Caco-2 (cell line): ENCODE measurements around the gene DDX59. TPM values are rescaled to one million over a fixed set of nuclear protein-coding genes. Genes with fewer than 3 reads are reported as not detected.

Experiments used
- BruUV-seq: library from RNA; stranded (reverse); fragments of 400-500 nt; replicated peaks from 2 replicates; lab custom pipeline; 2021; lab: Mats Ljungman, UMichigan
- CTCF ChIA-PET: fragments of 300-600 bp; sonication (Branson Sonifier 250); formaldehyde crosslinking; loops from one replicate; lab custom pipeline; 2022; ENCODE audit warnings: antibody characterized with exemption; lab: Charles Lee
- POLR2A ChIA-PET: fragments of 300-600 bp; sonication (Branson Sonifier 250); formaldehyde crosslinking; loops from one replicate; lab custom pipeline; 2022; ENCODE audit warnings: antibody characterized with exemption; lab: Charles Lee
- DNase-seq, 2 experiments: peaks; one replicate each; pipeline versions ENCODE4 v3.0.0 to v3.0.0-alpha.2; 2020 to 2022
- H3K27me3 ChIP-seq: replicated peaks from 2 replicates; pipeline ENCODE4 v1.6.0; 2011; ENCODE audit warnings: low read length; ENCODE audit not compliant: control insufficient read depth, insufficient read depth
- H3K36me3 ChIP-seq: 2 replicates; pipeline ENCODE4 v1.5.1; 2011; ENCODE audit warnings: low read length; ENCODE audit not compliant: control insufficient read depth, insufficient read depth
- H3K4me1 ChIP-seq: fragments of 250-450 bp; sonication (Bioruptor Pico); 2 replicates; pipeline ENCODE4 v1.5.1; 2020; ENCODE audit warnings: mild to moderate bottlenecking
- H3K4me3 ChIP-seq: 2 replicates; pipeline ENCODE4 v1.5.1; 2011; ENCODE audit warnings: low read depth, mild to moderate bottlenecking, control low read depth, low read length
- H3K9me3 ChIP-seq: fragments of 250-450 bp; sonication (Bioruptor Pico); 2 replicates; pipeline ENCODE4 v1.5.1; 2020; ENCODE audit warnings: mild to moderate bottlenecking, moderate library complexity
- H3K27ac Mint-ChIP-seq: one replicate; pipeline ENCODE4 v1.8.0; 2022; ENCODE audit warnings: mixed read lengths; ENCODE audit not compliant: unreplicated experiment
- H3K27me3 Mint-ChIP-seq: one replicate; pipeline ENCODE4 v1.8.0; 2022; ENCODE audit warnings: mixed read lengths; ENCODE audit not compliant: insufficient read depth, unreplicated experiment
- H3K36me3 Mint-ChIP-seq: one replicate; pipeline ENCODE4 v1.8.0; 2022; ENCODE audit warnings: mild to moderate bottlenecking, mixed read lengths; ENCODE audit not compliant: insufficient read depth, unreplicated experiment
- H3K4me1 Mint-ChIP-seq: one replicate; pipeline ENCODE4 v1.8.0; 2022; ENCODE audit warnings: low read depth, mixed read lengths; ENCODE audit not compliant: unreplicated experiment
- H3K4me3 Mint-ChIP-seq: one replicate; pipeline ENCODE4 v1.8.0; 2022; ENCODE audit warnings: mild to moderate bottlenecking, moderate library complexity, mixed read lengths; ENCODE audit not compliant: unreplicated experiment
- H3K9me3 Mint-ChIP-seq: one replicate; pipeline ENCODE4 v1.8.0; 2022; ENCODE audit warnings: mixed read lengths; ENCODE audit not compliant: unreplicated experiment
- CTCF ChIP-seq, 2 experiments: fragments of 200-600 bp in 1 of 2; IDR thresholded peaks; 1 replicate in 1 of 2; 2 replicates in 1 of 2; pipeline versions ENCODE4 v1.5.1 to v1.8.0; 2011 to 2022; ENCODE audit warnings: antibody characterized with exemption in 1 of 2, control low read depth in 1 of 2, inconsistent platforms in 1 of 2, low read depth in 1 of 2, low read length in 1 of 2, mild to moderate bottlenecking in 1 of 2, moderate library complexity in 1 of 2; ENCODE audit not compliant: insufficient read depth in 1 of 2, severe bottlenecking in 1 of 2, unreplicated experiment in 1 of 2
- intact Hi-C: fragments of 100-400 bp; cut with micrococcal nuclease; formaldehyde crosslinking; loops from one replicate; pipeline ENCODE4 v1.10.0; 2022; ENCODE audit not compliant: unreplicated experiment
- total RNA-seq: library from RNA; stranded (reverse); gene quantifications from 2 replicates; pipeline ENCODE4 v1.2.3, GENCODE V29; 2022

The DDX59 gene
- total RNA-seq, 1 experiment from 2014 or later, result 13.5 TPM

GRCh38 chr1:200640963-200641401 is 28.7 kb downstream of the DDX59 start:
- POLR2A ChIA-PET, result interaction anchor here (0.6 kb wide), 1 partner anchor 29 kb away, joined by 3 read pairs; the partner anchor contains the start of gene DDX59

GRCh38 chr1:200640373-200640962 is 29.2 kb downstream of the DDX59 start:
- Histone ChIP-seq H3K27me3 (no peaks in the 10 kb centered on the region), H3K9me3 (no peaks in the 10 kb centered on the region), H3K4me3 (no peak overlapping the region), H3K4me1 (peaks cover 13% of the 10 kb centered on the region; the same call in 1 of the 2 replicates), H3K36me3 (no peaks in the 10 kb centered on the region)
- POLR2A ChIA-PET, result interaction anchor here (0.6 kb wide), 1 partner anchor 29 kb away, joined by 3 read pairs; the partner anchor contains the start of gene DDX59
- no peak for DNase-seq
- TSS peak; percentile 52 for BruUV-seq
- CTCF ChIA-PET, result no interaction called here
- no peaks in the 10 kb centered on the region for H3K27me3 Mint-ChIP-seq
- no peak for TF ChIP-seq CTCF (IDR thresholded peaks at IDR 0.05; ENCODE audit: insufficient read depth in 1 of 2, low read depth in 1 of 2, low read length in 1 of 2, severe bottlenecking in 1 of 2, unreplicated experiment in 1 of 2)
- peaks cover 8% of the 10 kb centered on the region for H3K36me3 Mint-ChIP-seq
- H3K4me1 Mint-ChIP-seq, result peaks cover 14% of the 10 kb centered on the region
- peak overlapping the region; percentile 2 for H3K4me3 Mint-ChIP-seq
- no peaks in the 10 kb centered on the region for H3K9me3 Mint-ChIP-seq
- H3K27ac Mint-ChIP-seq, result peak overlapping the region; percentile 40
- intact Hi-C loops, result no loop called here

More at GRCh38 chr1:200640963-200641401, 28.7 kb downstream of the DDX59 start:
- BruUV-seq, result no TSS peak
- DNase-seq, result no peak
- Mint-ChIP-seq H3K27me3 (no peaks in the 10 kb centered on the region), H3K27ac (no peak overlapping the region), H3K4me1 (peaks cover 14% of the 10 kb centered on the region), H3K4me3 (no peak overlapping the region), H3K36me3 (peaks cover 13% of the 10 kb centered on the region), H3K9me3 (no peaks in the 10 kb centered on the region)
- H3K4me3 ChIP-seq, result no peak overlapping the region
- no peaks in the 10 kb centered on the region for H3K27me3 ChIP-seq
- no peaks in the 10 kb centered on the region for H3K9me3 ChIP-seq
- no peaks in the 10 kb centered on the region for H3K36me3 ChIP-seq
- H3K4me1 ChIP-seq, result peaks cover 13% of the 10 kb centered on the region; the same call in 1 of the 2 replicates
- TF ChIP-seq CTCF (IDR thresholded peaks at IDR 0.05; ENCODE audit: insufficient read depth in 1 of 2, low read depth in 1 of 2, low read length in 1 of 2, severe bottlenecking in 1 of 2, unreplicated experiment in 1 of 2), result no peak
- CTCF ChIA-PET, result no interaction called here
- intact Hi-C loops, result no loop called here

- H3K27me3 Mint-ChIP-seq, result no peaks in the 10 kb centered on the region
- no peak overlapping the region for H3K4me3 Mint-ChIP-seq
- H3K4me1 Mint-ChIP-seq, result peaks cover 14% of the 10 kb centered on the region
- no peaks in the 10 kb centered on the region for H3K9me3 ChIP-seq
- H3K27me3 ChIP-seq, result no peaks in the 10 kb centered on the region
- DNase-seq, result no peak
- TF ChIP-seq CTCF (IDR thresholded peaks at IDR 0.05; ENCODE audit: insufficient read depth in 1 of 2, low read depth in 1 of 2, low read length in 1 of 2, severe bottlenecking in 1 of 2, unreplicated experiment in 1 of 2), result no peak
- BruUV-seq, result no TSS peak
- intact Hi-C loops, result loop anchor here (1.0 kb wide), 1 partner anchor 18 kb away; the partner anchor contains the start of gene KIF14
- POLR2A ChIA-PET, result no interaction called here
- H3K4me3 ChIP-seq, result no peak overlapping the region
- H3K4me1 ChIP-seq, result peaks cover 13% of the 10 kb centered on the region; the same call in 1 of the 2 replicates
- no peaks in the 10 kb centered on the region for H3K36me3 ChIP-seq
- no peaks in the 10 kb centered on the region for H3K9me3 Mint-ChIP-seq
- CTCF ChIA-PET, result no interaction called here
- H3K36me3 Mint-ChIP-seq, result peaks cover 6% of the 10 kb centered on the region
- peak overlapping the region; percentile 2 for H3K27ac Mint-ChIP-seq
Measured at GRCh38 chr1:200638073-200638472, 31.6 kb downstream of the DDX59 start.
